ENCODE data around the gene ZNF654. TPM values are rescaled to one million over a fixed set of nuclear protein-coding genes. Genes with fewer than 3 reads are reported as not detected.
"Not testable (repeated sequence)": the region's sequence is repeated elsewhere in the genome, so short reads cannot be mapped to it uniquely, and the experiment has no call there.

ZNF654 gene
- total RNA-seq, 1 donor from 2014 or later, result 21.6 TPM

- no peak for DNase-seq (ENCODE audit: low spot score)
Observed at GRCh38 chr3:88061746-88062145, 2.7 kb downstream of the ZNF654 start.

GRCh38 chr3:88075072-88075471, 16.0 kb downstream of the ZNF654 start:
- no peak for DNase-seq (ENCODE audit: low spot score)

- no peak for DNase-seq (ENCODE audit: low spot score)
Observed at GRCh38 chr3:88075497-88075896, 16.4 kb downstream of the ZNF654 start.

- no peak for DNase-seq (ENCODE audit: low spot score)
Observed at GRCh38 chr3:88076712-88077111, 17.7 kb downstream of the ZNF654 start.

GRCh38 chr3:88078932-88079331, 19.9 kb downstream of the ZNF654 start:
- no peak for DNase-seq (ENCODE audit: low spot score)

GRCh38 chr3:88082854-88083253, 23.8 kb downstream of the ZNF654 start:
- no peak for DNase-seq (ENCODE audit: low spot score)

GRCh38 chr3:88084097-88084501, 25.0 kb downstream of the ZNF654 start:
- no peak for DNase-seq (ENCODE audit: low spot score)

- DNase-seq (ENCODE audit: low spot score), result no peak
Observed at GRCh38 chr3:88090681-88091080, 31.6 kb downstream of the ZNF654 start.

- no peak for DNase-seq (ENCODE audit: low spot score)
Observed at GRCh38 chr3:88092270-88092669, 33.2 kb downstream of the ZNF654 start.

- no peak for DNase-seq (ENCODE audit: low spot score)
Observed at GRCh38 chr3:88093266-88093665, 34.2 kb downstream of the ZNF654 start.

- DNase-seq (ENCODE audit: low spot score), result no peak
Observed at GRCh38 chr3:88101142-88101541, 42.1 kb downstream of the ZNF654 start.

- no peak for DNase-seq (ENCODE audit: low spot score)
Observed at GRCh38 chr3:88105325-88105724, 46.3 kb downstream of the ZNF654 start.

- DNase-seq (ENCODE audit: low spot score), result no peak
Observed at GRCh38 chr3:88112289-88112688, 53.2 kb downstream of the ZNF654 start.

- peak; percentile 69 for DNase-seq (ENCODE audit: low spot score)
Observed at GRCh38 chr3:88113311-88114162, 54.5 kb downstream of the ZNF654 start.

- no peak for DNase-seq (ENCODE audit: low spot score)
Observed at GRCh38 chr3:88114878-88115549, 56.0 kb downstream of the ZNF654 start.

GRCh38 chr3:88117683-88118082, 58.6 kb downstream of the ZNF654 start:
- no peak for DNase-seq (ENCODE audit: low spot score)

- DNase-seq (ENCODE audit: low spot score), result not testable (repeated sequence)
Observed at GRCh38 chr3:88118603-88119002, 59.5 kb downstream of the ZNF654 start.

- DNase-seq (ENCODE audit: low spot score), result no peak
Observed at GRCh38 chr3:88123526-88123925, 64.5 kb downstream of the ZNF654 start.

- DNase-seq (ENCODE audit: low spot score), result no peak
Observed at GRCh38 chr3:88131695-88132094, 72.6 kb downstream of the ZNF654 start.

- DNase-seq (ENCODE audit: low spot score), result no peak
Observed at GRCh38 chr3:88132894-88133293, 73.8 kb downstream of the ZNF654 start.

- DNase-seq (ENCODE audit: low spot score), result no peak
Observed at GRCh38 chr3:88133711-88134263, 74.7 kb downstream of the ZNF654 start.

- DNase-seq (ENCODE audit: low spot score), result no peak
Observed at GRCh38 chr3:88137836-88138235, 78.8 kb downstream of the ZNF654 start.

Data from mucosa of gallbladder (tissue), 1 donor.